Inflammatory macrophage (primary cell): Measurements from ENCODE around the gene HES5.

Source experiments
- DNase-seq, 2 donors: peaks; one replicate each; pipeline ENCODE4 v3.0.0-alpha.2; 2020 to 2022

Gene HES5

DNA sequence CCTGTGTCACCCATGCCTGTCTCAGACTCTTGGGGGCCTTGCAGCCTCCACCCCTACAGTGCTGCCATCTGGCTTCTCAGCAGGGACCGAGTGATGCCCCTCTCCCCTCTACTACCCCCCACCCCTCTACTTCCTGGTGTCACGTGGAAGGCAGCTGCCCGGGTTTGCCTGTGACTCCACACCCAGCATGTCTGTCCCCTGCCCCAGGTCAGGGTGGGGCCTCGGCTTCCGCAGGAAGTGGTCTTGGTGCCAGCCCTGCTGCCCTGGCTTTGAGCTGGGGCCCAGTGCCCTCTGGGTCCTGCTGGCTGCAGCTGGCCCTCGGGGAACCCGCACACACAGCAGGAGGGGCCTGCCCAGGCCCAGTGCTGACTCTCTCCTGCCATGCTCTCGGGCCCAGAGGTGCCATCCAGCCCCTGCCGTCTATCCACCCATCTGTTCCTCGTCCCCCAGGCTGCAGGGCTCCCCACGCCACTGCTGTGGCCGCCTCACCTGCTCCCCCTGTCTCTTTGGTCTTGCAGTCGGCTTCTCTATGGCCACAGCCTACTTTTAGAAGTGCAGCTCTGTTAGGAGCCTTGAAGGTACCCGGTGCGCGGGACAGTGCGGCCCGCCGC, 30.0 kb downstream of the HES5 start:
- no peak for DNase-seq

DNA sequence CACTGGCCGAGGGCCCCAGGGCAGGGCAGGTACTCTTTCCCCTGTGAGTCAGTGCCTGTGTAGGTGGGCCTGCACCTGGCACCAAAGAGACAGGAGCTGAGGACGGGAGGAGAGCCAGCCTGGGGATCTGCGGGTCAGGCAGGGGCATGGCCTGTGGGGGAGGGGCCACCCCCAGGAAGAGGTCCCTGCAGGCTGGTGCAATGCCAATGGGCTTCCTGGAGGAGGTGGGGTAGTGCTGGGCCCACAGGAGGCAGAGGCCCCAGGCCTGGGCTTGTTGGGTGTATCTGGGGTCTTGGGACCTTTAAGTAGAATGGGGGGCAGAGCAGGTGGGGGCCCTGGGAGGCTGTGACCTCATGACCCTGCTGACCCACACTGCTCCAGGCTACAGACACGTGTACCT, 30.8 kb downstream of the HES5 start:
- no peak for DNase-seq

DNA sequence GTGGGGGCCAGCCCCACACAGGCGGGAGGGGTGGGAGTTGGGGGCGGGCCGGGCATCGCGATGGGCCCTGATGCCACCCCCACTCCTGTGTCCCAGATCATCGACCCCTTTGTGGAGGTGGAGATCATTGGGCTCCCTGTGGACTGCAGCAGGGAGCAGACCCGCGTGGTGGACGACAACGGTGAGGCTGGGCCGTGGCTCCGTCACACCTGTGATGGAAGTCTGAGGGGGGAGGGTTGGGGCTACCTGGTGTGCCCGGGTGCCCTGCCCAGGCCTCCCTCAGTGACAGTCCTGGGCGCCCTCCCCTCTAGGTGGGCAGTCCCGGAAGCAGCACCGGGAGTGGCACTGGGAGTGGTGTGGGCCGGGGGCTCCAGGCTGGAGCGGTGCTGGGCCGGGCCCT, 31.4 kb downstream of the HES5 start:
- DNase-seq, result no peak

DNA sequence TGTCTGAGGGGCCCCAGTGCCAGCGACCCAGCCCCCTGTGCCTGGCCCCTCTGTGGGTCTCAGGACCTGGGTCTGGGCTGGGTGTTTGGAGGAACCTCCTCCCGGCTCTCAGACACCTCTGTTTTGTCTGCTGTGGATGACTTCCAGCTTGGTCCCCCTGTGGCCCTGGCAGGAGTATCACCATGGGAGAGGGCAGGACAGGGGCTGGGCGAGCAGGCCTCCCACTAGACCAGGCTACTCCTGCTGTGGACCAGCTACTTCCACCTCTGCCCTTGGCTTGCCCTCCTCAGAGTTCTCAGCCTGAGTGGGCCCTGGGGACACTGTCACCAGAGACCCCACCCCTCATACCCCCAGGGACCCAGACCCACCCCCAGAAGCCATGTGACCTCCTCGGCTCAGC, 32.2 kb downstream of the HES5 start:
- DNase-seq, result no peak

DNA sequence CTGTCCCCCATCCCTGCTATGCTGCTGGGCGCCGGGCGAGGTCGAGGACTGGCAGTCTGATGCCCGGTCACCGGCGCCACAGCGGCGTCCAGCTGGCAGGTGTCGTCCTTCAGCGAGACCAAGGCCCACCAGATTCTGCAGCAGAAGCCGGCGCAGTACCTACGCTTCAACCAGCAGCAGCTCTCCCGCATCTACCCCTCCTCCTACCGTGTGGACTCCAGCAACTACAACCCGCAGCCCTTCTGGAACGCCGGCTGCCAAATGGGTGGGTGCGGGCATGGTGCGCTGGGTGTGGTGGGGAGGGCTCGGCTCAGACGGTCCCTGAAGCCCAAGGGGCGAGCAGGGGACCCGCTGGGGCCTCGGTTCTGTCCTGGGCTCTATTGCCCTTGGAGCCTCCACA, 33.3 kb downstream of the HES5 start:
- DNase-seq, result no peak

DNA sequence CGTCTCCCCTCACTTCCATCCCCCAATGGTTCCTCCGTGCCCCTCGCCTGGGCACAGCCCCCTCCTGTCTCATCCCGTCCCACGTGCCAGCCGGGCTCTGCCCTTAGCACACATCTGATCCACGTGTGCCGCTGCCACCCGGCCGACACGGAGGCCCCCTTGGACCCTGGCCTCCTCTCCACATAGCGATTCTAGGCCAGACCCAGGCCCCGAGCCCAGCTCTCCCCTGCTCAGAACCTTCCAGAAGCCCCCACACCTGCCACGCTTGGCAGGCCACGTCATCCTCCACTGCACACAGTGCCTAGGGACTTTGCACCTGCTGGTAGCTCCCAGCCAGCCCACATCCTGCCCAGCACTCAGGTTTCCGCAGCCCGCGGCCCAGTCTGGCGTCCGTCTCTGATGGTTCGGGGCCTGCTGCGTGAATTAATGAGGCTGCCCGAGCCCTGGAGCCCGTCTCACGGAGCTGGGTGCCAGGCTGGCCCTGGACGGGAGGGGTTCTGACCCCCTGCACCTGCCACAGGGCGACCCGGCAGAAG, 33.9 kb downstream of the HES5 start:
- no peak for DNase-seq

DNA sequence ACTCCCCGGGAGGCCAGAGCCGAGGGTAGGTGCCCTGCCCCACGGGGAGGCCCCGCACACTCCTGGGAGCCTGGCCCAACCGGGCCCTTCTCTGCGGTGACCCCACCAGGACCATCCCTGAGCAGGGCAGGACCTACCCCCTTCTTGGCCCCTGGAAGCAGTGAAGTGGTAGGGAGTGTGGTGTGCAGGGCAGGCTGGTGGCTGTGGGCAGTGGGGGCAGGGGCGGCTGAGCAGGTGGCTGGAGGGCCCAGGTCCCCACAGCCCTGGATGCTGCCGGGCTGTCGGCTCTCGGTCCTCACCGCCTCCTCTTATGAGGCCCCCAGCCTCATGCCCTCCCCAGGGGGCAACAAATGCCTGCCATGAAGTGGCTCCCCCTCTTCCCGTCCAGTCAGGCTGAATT, 34.5 kb downstream of the HES5 start:
- no peak for DNase-seq

DNA sequence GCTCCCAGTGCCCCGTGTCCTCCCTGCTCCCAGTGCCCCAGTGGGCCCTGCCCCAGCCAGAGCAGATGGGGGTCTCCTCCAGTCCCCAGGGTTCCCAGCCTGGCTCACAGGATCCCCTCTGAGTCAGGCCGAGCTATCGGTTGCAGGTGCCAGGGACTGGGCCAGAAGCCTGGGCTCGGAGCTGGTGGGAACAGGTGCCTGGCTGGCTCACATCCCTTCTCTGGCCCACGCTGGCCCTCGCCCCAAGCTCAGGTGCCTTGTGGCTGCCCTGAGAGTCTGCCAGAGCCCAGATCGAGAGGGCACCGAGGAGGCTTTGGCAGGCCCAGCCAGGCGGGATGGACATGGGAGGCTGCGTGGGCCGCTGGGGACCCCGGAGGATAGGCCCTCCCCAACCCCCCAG, 35.0 kb downstream of the HES5 start:
- DNase-seq, result no peak

DNA sequence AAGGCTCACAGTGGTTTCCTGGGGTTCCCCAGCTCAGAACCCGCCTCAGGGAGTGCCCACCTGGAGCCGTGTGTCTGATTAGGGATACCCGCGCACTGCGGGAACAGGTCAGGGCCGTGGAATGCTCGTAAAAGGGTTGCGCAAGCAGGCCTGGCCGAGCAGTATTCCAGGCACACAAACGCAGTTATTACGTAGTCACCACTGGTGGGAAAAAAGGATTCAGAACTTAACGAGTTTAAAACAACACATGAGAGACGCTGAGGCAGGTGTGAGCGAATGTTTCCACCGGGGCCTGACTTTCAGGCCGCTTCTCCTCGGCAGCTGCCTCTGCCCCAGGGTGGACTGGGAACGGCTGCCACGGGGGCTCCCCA, 35.8 kb downstream of the HES5 start:
- DNase-seq, result no peak

DNA sequence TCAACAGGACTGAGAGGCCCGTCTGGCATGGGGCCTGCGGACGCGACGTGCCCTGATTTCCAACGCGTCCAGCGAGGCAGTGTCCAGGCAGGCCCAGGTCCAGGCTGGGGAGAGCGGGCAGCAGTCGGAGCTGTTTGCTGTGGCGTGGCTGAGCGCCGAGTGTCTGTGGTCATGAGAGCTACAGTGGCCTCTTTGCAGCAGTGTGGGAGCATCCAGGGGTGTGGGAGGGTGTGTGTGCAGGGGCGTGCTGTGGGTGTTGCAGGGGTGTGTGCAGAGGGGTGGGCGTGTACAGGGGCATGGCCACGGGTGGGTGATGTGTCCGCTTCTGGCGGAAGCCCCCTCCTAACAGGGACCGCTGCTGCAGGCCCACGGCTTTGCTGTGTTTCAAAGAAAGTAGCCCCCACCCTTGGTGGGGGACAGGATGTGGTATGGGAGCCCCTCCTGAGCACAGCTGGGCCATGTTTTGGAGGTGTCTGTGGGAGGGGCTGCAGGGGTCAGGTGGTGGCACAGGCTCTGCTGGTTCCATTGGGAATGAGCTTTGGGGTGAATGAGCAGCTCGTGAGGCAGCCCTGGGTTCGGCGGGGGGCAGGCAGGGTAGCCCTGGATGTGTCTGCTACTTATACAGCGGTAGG, 36.3 kb downstream of the HES5 start:
- DNase-seq, result no peak

DNA sequence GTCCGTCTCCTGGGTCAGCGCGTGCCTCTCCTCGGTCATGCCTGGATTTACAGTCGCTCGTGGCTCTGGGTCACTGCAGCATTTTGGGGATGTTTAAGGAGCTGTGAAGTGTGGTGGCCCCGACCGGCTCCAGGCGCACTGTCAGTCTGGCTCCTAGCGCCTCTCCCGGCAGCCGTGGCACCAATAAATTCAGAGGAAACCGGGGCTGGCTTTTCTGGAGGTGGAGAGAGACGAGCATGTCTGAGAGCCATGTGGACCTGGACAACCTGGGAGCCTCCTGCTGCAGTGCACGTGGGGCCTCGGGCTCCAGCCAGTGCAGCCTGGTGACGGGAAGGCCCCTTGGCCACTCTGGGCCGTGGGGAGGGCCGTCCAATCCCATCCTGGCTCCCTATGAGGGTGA, 36.8 kb downstream of the HES5 start:
- DNase-seq, result no peak

DNA sequence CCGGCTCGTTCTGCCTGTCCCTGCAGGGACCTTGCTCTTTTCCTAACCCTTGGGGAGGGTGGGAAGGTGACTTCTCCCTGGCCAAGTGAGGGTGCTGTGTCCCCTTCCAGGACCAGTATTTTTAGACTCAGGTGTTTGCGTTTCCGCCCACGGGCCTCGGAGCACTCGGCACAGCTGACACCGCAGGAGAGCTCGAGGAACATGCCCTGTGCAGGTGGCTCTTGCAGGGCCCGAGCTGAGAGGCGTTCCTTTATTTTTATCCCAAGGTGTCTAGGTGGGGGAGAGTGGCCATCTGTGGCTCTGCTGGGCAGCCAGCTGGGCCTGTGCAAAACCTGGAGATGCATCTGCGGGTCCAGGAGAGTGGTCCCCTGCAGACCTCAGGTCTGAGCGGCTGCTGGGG, 38.0 kb downstream of the HES5 start:
- DNase-seq, result no peak

DNA sequence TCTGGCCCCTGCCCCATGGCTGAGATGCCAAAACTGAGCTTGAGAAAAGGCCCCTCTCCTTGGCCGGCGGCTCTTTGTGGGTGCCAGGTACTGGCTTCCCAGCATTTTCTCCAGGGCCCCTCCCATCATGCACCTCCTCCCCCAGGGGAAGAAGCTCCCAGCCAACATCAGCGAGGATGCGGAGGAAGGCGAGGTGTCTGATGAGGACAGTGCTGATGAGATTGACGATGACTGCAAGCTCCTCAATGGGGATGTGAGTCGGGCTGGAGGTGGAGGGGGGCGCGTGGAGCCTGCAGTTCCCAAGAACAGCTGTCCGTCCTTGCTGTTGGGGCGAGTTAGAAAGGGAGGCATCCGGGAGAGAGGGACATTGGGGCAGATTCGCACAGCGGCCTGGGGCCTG, 40.4 kb downstream of the HES5 start:
- no peak for DNase-seq

DNA sequence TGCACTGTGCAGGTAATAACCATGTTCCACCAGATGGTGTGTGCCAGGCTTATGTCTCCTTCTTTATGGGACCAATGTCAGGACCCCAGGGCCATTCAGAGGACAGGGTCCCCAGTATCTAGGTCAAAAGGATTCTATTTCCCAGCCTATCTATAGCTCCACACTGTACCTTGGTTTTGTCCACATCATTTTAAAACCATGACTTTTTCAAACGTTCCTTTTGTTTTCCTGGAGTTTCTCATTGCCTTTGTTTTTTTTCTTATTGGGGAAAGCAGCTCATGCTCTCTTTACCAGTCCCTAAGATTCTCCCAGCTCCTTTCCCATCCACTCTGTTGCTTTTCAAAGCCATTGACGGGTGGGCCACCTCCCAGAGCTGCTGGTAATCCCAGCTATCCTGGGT, 41.4 kb downstream of the HES5 start:
- DNase-seq, result no peak

DNA sequence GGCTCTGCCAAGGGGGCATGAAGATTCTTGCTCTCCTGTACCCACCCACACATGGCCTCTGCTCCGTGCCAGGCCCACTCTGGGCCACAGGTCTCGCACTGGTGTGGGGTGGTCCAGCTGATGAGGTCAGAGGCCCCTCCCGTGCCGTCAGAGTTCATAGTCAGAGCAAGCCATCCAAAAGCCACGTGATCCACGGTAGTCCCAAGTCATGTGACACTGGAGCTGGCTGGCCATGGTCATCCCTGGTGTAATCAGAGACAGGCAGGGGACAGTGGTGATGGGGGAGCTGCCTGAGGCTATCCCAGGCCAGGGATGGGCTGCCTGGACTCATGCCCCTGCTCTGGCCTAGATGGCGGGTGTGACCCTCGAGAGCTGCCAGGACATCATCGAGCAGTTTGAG, 43.5 kb downstream of the HES5 start:
- DNase-seq, result no peak

DNA sequence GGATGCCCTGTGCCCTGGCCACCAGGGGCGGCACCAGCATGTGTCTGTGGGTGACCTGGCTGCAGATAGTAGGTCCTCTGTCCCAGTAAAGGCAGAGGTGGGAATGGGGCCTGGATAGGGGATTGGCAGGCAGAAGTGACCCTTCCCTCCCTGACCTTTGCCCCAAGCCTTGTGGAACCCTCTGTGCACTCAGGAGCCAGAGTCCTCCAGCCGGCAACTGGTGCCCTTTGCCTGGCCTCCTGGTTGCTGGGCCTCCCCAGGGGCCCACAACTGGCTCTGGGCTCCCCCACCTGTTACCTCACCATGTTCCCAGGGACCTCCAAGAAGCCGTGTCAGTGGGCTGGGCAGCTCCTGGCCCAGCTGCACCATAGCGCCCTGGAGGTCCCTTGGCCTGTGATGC, 44.0 kb downstream of the HES5 start:
- DNase-seq, result no peak

DNA sequence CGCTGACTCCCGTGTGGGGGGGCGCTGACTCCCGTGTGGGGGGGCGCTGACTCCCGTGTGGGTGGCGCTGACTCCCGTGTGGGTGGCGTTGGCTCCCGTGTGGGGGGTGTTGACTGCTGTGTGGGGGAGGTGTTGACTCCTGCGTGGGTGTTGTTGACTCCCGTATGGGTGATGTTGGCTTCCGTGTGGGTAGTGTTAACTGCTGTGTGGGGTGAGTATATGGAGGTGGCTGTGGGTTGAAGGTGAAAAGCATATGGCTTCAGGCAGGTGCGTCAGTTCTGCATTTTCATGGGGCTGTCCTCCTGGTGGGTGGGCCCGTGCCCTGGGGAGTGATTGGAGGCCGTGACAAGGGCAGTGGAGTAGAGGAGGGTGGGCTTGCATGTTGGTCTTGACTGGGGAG, 46.1 kb downstream of the HES5 start:
- no peak for DNase-seq

DNA sequence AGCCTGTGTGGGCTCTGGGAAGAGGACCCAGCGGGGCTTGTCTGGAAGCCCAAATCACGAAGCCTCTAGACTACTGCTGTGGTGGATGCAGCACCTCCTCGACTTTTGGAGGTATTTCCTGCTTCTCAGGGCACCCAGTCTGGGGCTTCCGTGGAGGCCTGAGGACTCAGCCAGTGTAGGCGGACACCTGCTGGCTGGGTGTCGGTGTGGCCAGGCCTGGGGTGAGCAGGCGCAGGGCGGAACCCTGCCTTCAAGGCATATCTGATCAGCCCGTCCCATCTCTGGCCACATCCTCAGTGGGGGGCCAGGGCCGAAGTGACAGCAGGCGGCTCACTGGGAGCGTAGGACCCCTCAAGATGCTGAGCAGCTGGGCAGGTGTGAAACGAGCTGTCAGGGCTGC, 47.0 kb downstream of the HES5 start:
- no peak for DNase-seq

DNA sequence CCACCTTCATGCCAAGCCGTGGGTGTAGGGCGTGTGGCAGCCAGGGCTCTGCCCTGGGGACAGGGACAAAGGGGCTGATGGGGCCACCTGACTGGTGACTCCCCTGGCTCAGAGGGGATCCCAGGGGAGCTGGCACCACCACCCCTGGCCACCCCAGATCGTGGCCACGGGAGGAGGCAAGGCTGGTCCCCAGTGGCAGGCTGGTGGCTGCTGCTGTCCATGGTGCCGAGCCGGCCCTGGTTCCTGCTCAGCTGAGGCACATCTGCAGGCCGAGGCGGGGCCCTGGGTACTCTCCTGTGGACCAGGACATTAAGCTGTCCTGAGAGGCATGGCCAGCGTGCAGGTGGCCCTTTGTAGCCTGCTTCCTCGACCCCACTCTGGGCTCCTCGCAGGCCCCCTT, 47.5 kb downstream of the HES5 start:
- no peak for DNase-seq

DNA sequence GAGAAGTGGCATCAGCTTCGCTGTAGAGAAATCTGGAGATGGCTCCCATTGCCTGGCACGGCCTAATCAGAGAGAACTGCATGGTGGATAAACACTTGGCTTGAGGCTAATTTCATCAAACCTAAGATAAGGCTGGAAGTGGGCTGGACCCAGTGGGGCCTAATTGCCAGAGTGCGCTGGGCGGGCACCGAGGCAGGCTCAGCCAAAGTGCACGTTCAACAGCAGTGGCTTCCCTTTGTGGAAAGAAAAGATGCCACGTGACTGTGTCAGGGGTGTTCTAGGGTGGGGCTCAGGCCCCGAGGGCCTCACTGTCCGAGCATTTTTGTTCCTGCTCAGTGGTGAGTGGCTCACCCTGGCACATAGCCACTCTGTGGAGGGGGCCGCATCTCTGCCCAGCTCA, 48.2 kb downstream of the HES5 start:
- DNase-seq, result no peak

DNA sequence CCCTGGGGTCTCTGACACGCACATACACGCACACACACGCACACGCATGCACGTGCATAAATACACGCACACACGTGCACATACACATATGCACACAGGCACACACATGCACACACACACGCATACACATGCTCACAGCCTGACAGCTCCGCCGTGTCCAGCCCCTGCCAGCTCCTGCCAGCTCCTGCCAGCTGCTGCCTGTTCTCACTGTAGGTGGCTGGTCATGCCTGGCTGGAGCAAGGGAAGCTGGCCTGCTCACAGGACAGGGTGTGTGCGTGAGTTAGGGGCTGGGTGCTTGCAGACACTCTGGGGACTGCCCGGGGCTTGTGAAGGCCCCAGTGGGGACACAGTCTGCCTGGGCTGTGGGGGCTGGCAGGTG, 49.1 kb downstream of the HES5 start:
- no peak for DNase-seq

DNA sequence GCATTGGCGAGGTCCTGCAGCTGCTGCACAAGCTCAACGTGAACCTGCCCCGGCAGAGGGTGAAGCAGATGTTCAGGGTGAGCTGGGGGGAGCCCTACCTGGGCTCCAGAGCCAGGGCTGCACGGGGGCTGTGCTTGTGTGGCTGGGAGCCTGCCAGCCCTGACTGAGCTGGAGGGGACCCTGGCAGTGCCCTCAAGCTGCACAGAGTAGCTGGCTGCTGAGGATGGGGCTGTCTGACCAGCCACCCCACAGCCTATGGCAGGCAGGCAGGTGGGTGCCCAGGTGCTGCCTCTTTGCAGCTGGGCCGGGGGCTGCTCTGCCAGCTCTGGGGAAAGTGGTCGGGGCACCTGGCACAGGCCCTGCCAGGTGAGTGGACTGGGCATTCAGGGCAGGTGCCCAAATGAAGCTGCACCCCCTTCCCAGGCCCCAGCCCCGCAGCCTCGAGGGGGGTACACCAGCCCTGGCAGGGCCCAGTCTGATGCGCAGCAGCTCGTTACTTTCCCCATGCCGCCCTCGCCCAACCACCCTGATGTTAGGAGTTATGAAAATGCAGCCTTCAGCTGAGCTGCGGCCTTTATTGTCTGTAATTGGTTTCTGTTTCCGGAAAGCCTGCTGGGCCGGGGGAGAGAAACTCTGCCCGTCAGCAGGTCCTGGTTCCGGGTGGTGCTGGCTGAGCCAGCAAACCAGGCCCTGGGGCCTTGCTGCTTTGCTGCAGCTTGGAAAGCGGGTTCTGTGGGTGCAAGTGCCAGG, 49.7 kb downstream of the HES5 start:
- no peak for DNase-seq

DNA sequence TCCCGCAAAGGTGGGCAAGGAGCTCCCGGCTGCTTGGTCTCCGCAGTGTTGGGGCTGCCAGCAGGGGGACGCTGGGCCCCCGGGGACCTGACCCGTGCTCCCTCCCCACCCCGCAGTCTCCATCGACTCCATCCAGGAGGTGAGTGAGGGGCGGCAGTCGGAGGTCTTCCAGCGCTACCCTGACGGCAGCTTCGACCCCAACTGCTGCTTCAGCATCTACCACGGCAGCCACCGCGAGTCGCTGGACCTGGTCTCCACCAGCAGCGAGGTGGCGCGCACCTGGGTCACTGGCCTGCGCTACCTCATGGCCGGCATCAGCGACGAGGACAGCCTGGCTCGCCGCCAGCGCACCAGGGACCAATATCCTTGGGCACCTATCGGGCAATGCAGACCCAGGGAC, 50.4 kb downstream of the HES5 start:
- no peak for DNase-seq

DNA sequence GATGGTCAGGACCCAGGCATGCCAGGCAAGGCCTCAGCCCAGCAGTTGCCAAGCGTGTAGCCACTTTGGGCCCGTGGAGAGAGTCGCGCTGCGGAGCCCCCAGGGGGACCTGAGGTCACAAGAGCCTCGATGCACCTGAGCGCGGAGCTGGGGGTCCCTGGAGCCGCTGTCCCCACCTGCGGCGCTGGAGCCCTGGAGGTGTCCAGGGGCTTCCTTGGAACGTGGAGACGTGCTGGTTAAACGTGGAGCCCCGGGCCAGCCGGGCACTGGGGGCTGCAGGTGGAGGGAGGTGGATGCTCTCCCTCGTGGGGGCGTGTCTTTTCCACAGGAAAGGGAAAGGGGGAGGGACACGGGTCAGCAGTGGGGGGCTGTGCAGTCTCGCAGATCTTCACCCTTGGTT, 50.9 kb downstream of the HES5 start:
- no peak for DNase-seq
